Islet precursor cell (in vitro differentiated cells): ENCODE measurements around the gene MACROD2.

Experiments
- DNase-seq: peaks from one replicate; pipeline ENCODE4 v3.0.0-alpha.2; 2018

The MACROD2 gene

GRCh38 chr20:14284443-14284842, 289.1 kb downstream of the MACROD2 start:
- no peak for DNase-seq

GRCh38 chr20:14288341-14289330, 293.3 kb downstream of the MACROD2 start:
- DNase-seq, result peak; percentile 60

- no peak for DNase-seq
Measured at GRCh38 chr20:14291502-14291901, 296.2 kb downstream of the MACROD2 start.

- no peak for DNase-seq
Measured at GRCh38 chr20:14295238-14295637, 299.9 kb downstream of the MACROD2 start.

- DNase-seq, result no peak
Measured at GRCh38 chr20:14295770-14296309, 300.5 kb downstream of the MACROD2 start.

GRCh38 chr20:14299831-14300230, 304.5 kb downstream of the MACROD2 start:
- no peak for DNase-seq

- no peak for DNase-seq
Measured at GRCh38 chr20:14303106-14303505, 307.8 kb downstream of the MACROD2 start.

GRCh38 chr20:14303651-14304050, 308.3 kb downstream of the MACROD2 start:
- no peak for DNase-seq

GRCh38 chr20:14304472-14304871, 309.2 kb downstream of the MACROD2 start:
- no peak for DNase-seq

- no peak for DNase-seq
Measured at GRCh38 chr20:14307956-14308355, 312.6 kb downstream of the MACROD2 start.

GRCh38 chr20:14310977-14311627, 315.8 kb downstream of the MACROD2 start:
- DNase-seq, result no peak

GRCh38 chr20:14312001-14312400, 316.7 kb downstream of the MACROD2 start:
- DNase-seq, result no peak

- no peak for DNase-seq
Measured at GRCh38 chr20:14313341-14314020, 318.2 kb downstream of the MACROD2 start.

GRCh38 chr20:14319704-14320103, 324.4 kb downstream of the MACROD2 start:
- DNase-seq, result no peak

- DNase-seq, result no peak
Measured at GRCh38 chr20:14331646-14332045, 336.3 kb downstream of the MACROD2 start.

- no peak for DNase-seq
Measured at GRCh38 chr20:14332866-14333265, 337.6 kb downstream of the MACROD2 start.

GRCh38 chr20:14333721-14334120, 338.4 kb downstream of the MACROD2 start:
- no peak for DNase-seq

GRCh38 chr20:14334306-14334930, 339.1 kb downstream of the MACROD2 start:
- DNase-seq, result peak; percentile 79

- DNase-seq, result no peak
Measured at GRCh38 chr20:14335052-14335451, 339.7 kb downstream of the MACROD2 start.

- peak; percentile 59 for DNase-seq
Measured at GRCh38 chr20:14336686-14337085, 341.4 kb downstream of the MACROD2 start.

- peak; percentile 99 for DNase-seq
Measured at GRCh38 chr20:14337400-14338171, 342.3 kb downstream of the MACROD2 start, which contains the start of gene FLRT3. Gene FLRT3, minus strand, starts transcription at chr20:14337612. Its CDS starts 10,106 bp downstream, at chr20:14327506.

GRCh38 chr20:14341801-14342200, 346.5 kb downstream of the MACROD2 start:
- no peak for DNase-seq
